ENCODE results near the gene NRXN3.

Gene NRXN3

GRCh38 chr14:79405512-79405910 is 1235.3 kb downstream of the NRXN3 start:
- DNase-seq: no peak

- no peak for DNase-seq
Observed at GRCh38 chr14:79407572-79407971, 1237.4 kb downstream of the NRXN3 start.

GRCh38 chr14:79408696-79409095 is 1238.5 kb downstream of the NRXN3 start:
- no peak for DNase-seq

GRCh38 chr14:79411403-79412174 is 1241.4 kb downstream of the NRXN3 start:
- DNase-seq: no peak

GRCh38 chr14:79412822-79413221 is 1242.6 kb downstream of the NRXN3 start:
- no peak for DNase-seq

GRCh38 chr14:79413734-79414428 is 1243.7 kb downstream of the NRXN3 start:
- DNase-seq: no peak

GRCh38 chr14:79415726-79416125 is 1245.6 kb downstream of the NRXN3 start:
- DNase-seq: no peak

GRCh38 chr14:79417961-79418360 is 1247.8 kb downstream of the NRXN3 start:
- DNase-seq: no peak

GRCh38 chr14:79418649-79419415 is 1248.7 kb downstream of the NRXN3 start:
- DNase-seq: no peak

- DNase-seq: no peak
Observed at GRCh38 chr14:79419571-79420327, 1249.6 kb downstream of the NRXN3 start.

- no peak for DNase-seq
Observed at GRCh38 chr14:79420725-79421124, 1250.6 kb downstream of the NRXN3 start.

- DNase-seq: no peak
Observed at GRCh38 chr14:79421811-79422210, 1251.6 kb downstream of the NRXN3 start.

- DNase-seq: no peak
Observed at GRCh38 chr14:79424462-79424861, 1254.3 kb downstream of the NRXN3 start.

- no peak for DNase-seq
Observed at GRCh38 chr14:79426103-79426755, 1256.1 kb downstream of the NRXN3 start.

GRCh38 chr14:79432640-79433039 is 1262.5 kb downstream of the NRXN3 start:
- DNase-seq: no peak

GRCh38 chr14:79436335-79436734 is 1266.2 kb downstream of the NRXN3 start:
- DNase-seq: no peak

- no peak for DNase-seq
Observed at GRCh38 chr14:79437951-79438350, 1267.8 kb downstream of the NRXN3 start.

- DNase-seq: no peak
Observed at GRCh38 chr14:79438696-79439342, 1268.6 kb downstream of the NRXN3 start.

GRCh38 chr14:79442786-79443185 is 1272.6 kb downstream of the NRXN3 start:
- peak in 1 of 2 donors; percentile 12 for DNase-seq

- DNase-seq: no peak
Observed at GRCh38 chr14:79443602-79444001, 1273.4 kb downstream of the NRXN3 start.

- no peak for DNase-seq
Observed at GRCh38 chr14:79448960-79449359, 1278.8 kb downstream of the NRXN3 start.

GRCh38 chr14:79451601-79452000 is 1281.4 kb downstream of the NRXN3 start:
- DNase-seq: no peak
